Measurements from ENCODE around the gene STING1.

The STING1 gene

GRCh38 chr5:139439013-139439903 is 43.3 kb downstream of the STING1 start, which contains the start of gene DNAJC18:
TSS of gene DNAJC18 (minus strand) at chr5:139439525. CDS start at chr5:139439445, 80 bp downstream.
- peak; percentile 93 to 96 (median 94) for DNase-seq

GRCh38 chr5:139438707-139439012 is 43.9 kb downstream of the STING1 start:
- DNase-seq: peak in 1 of 4 experiments; percentile 9

- no peak for DNase-seq
These were observed 46.9 kb downstream of the STING1 start for GRCh38 chr5:139435676-139436075.

- no peak for DNase-seq
These were observed 50.9 kb downstream of the STING1 start for GRCh38 chr5:139431706-139432105.

- DNase-seq: no peak
These were observed 52.5 kb downstream of the STING1 start for GRCh38 chr5:139430015-139430414.

GRCh38 chr5:139426203-139426885 is 56.2 kb downstream of the STING1 start:
- DNase-seq: no peak

Measured in suppressor macrophage (primary cell).